HT1080 (cell line): ENCODE data around the gene CDCP1. TPM values are rescaled to one million over a fixed set of nuclear protein-coding genes. Genes with fewer than 3 reads are reported as not detected.
"Not testable (repeated sequence)": the region's sequence is repeated elsewhere in the genome, so short reads cannot be mapped to it uniquely, and the experiment has no call there.

Experiments
- DNase-seq: peaks from one replicate; pipeline ENCODE4 v3.0.0-alpha.2; 2015; ENCODE audit warnings: low read depth
- total RNA-seq: library from RNA; depleted of rRNA; stranded (reverse); fragments of >200 nt; shearing (Covaris generic); gene quantifications from 2 replicates; pipeline ENCODE4 v1.2.3, GENCODE V29; 2014

CDCP1 gene
- total RNA-seq, 1 experiment from 2014 or later, result 23.8 TPM

DNA sequence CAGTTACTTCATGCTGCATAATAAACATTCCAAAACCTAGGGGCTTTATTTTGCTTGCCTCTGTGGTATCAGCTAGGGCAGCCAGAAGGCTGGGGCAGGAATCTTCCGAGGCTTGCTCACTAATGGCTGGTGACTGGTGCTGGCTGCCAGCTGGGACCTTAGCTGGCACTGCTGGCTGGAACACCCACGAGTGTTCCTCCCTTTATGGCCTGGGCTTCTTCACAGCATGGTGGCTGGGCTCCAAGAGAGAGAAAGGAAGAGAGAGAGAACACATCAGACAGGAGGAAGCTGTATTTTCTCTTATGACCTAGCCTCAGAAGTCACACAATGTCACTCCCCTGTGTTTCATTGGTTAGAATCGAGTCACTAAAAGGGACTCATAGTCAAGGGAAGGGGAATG, 23.9 kb upstream of the CDCP1 start:
- no peak for DNase-seq

DNA sequence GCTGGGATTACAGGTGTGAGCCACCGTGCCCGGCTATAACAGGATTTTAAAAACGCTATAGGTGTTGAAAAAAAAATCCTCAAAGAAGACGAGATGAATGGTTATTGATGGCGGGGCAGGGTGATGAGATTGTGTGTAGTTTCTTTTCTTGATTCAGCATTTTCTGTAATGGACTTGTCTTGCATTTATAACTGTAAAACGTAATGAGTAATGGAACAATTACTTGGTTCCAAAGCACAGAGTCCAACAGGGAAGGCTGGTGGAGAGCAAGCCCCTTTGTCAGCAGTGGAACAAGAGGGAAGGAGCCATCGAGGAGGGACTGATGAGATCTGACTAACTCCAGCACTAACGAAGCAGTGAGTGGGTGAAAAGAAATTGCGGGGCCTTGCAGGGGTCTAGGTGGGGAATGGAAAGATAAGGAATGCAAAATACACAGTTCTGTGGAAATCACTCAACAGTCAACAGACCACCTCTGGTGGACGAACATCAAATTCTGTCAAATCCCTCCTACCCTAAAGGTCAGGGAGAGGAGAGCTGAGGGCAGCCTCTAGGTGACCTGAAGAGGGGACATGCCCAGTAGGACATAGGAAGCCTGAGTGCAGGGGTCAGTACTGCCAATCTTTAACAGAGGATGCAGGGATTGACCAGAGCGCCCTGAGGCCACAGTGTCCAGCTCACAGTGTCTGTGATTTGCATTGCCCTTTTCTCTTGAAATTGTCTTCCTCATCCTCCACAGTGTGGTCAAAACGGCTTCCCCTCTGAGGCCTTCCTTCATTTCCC, 23.1 kb upstream of the CDCP1 start:
- DNase-seq, result no peak

DNA sequence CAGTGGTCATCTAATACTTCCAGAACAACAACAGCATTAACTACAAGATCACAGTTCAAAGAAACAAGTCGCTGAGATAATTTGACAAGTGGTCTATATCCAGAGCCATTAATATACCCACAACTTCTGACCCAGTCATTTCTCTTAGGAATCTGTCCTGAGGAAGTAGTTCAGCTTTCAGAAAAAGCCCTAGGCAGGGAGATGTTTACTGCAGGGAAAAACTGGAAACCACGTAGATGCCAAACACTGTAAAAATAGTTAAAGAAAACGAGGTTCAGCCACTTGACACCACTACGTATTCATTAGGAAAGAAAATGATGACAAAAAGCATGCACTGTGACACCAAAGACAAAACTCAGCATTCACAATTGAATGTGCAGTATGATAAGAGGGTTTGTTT, 22.3 kb upstream of the CDCP1 start:
- no peak for DNase-seq

DNA sequence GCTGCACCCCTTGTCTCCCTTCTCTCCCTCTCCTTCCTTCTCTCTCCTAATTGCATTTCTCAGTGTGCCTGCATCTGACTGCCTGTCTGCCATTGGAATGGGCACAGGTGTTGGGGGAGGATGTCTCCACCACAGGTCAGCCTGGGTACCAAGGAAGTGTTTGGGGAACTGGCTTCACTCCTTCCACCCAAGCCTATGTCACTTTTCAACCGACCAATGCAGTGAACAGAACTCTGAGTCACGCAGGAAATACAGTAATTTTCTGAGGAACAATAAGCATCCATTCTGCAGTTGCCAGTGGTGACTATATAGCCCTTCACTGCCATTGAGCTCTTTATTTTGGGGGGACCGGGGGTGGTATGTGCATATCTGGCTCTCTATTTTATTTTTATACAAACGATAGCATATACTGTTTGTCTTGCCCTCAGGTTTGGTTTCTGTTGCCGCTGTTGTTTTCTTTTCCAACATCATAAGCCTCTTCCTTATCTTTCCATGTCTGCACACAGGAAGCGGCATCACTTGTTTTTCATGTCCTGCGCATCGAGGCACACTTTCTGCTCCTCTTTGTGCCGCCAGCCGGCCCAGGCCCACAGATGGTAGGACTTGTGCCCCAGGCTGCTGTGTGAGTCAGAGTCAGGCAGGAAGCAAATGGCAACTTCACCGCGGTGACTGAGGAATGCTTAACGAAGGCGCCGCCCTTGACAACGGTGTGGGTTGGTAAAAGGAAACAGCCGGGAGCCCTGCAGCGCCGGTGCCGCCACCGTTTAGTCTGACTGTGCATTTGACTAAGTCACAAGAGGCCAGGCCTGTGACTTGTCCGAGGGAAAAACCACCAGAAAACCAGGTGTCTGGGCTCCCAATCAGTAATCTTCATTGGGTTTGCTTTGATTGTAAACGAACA, 21.1 kb upstream of the CDCP1 start:
- peak; percentile 99 for DNase-seq

DNA sequence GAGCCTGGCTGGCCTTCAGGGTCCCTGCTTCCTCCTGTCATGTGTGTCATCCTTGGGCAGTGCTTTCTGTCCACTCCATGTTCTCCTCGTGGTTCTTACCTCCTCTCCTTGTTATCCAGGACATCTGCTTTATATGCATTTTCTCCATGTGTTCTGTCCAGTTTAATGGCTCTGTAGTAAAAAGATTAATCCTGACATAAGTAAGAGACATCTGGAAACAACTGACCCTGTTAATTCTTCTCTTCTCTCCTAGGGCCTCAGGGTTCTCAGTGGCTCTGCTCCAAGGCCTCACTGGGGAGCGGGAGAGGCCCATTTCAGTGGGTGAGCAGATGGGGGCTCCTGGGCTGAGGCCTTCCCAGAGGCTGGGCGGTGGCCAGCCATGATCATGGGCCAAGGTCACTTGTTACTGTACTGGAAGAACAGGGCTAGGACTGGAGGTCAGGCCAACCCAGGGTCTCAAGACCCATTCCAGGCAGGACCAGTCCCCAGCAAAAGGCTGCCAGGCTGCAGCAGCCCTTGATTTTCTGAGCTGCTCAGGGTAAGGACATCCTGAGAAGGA, 20.2 kb upstream of the CDCP1 start:
- no peak for DNase-seq

GRCh38 chr3:45165497-45166283, 19.5 kb upstream of the CDCP1 start:
- DNase-seq, result peak; percentile 73

DNA sequence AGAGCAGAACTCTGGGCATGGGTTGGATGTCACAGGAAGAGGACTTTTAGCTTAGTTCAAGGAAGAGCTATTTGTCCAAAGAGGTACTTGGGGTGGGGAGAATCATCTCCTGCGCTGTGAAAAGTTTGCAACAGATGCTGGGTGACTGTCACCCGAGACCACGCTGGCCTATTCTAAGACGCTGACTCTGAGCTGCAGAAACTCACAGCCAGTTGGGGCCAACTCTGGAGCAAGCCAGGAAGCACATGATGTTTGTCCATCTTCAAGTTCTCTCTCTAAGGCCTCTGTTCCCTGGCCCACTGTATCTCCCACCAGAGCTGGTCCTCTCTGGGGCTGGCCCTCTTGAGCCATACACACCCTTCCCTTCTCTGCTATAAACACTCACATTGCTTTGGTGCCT, 17.9 kb upstream of the CDCP1 start:
- DNase-seq, result no peak

- no peak for DNase-seq
Observed at GRCh38 chr3:45163481-45163880, 17.3 kb upstream of the CDCP1 start.

GRCh38 chr3:45154641-45155147, 8.5 kb upstream of the CDCP1 start:
- DNase-seq, result peak; percentile 83

DNA sequence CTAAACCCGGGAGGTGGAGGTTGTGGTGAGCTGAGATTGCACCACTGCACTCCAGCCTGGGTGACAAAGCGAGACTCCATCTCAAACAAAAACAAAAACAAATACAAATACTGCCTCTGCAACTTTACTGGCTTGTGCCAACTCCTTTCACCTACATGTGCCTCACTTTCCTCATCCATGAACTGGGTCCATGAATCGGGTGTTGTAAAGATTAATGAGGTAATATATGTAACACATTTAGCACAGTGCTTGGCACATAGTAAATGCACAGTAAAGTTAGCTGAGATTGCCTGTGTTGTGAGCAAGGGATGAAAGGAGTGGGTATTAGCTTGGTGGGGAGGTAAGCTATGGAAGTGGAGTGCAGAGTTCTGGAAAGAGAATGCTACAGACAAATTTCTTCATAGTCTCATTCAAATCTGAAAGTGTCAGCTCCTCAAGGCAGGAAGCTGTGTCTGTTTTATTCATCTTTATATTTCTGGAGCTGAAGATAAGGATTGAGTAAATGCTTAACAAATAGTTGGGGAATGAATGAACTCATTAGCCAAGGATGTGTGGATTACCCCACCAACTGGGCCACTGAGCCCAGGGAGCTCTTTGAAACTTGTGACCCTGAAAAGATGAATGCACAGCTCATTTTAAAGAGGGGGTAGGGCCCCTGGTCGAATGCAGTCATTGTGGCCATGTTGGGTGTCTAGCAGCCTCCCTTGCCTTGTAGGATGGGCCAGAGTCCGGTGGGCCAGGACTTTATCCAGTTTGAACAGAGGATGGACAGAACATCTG, 7.7 kb upstream of the CDCP1 start:
- DNase-seq, result peak; percentile 48

- DNase-seq, result no peak
Observed at GRCh38 chr3:45152307-45152706, 6.1 kb upstream of the CDCP1 start.

- no peak for DNase-seq
Observed at GRCh38 chr3:45151100-45151499, 4.9 kb upstream of the CDCP1 start.

- no peak for DNase-seq
Observed at GRCh38 chr3:45148921-45149320, 2.7 kb upstream of the CDCP1 start.

DNA sequence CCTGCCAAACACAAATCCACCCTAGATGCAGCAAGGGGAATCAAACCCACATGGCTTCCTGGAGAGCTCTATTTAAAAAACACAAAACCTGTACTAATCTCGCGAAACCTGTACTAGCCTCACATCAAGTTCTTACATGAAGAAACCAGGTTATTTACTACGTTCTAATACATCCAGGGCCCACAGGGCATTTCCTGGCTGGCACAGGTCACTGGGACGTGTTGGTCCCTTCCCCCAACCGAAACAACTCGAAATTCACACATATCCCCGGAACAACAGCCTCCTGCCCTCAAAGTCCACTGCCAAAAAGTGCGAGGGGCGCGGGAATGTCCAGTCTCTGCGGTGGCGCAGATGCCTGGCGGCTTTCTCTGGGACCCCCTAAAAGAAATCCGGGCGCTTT, 955 bp downstream of the CDCP1 start:
- no peak for DNase-seq

GRCh38 chr3:45143673-45144671, 2.2 kb downstream of the CDCP1 start:
- DNase-seq, result peak; percentile 37

DNA sequence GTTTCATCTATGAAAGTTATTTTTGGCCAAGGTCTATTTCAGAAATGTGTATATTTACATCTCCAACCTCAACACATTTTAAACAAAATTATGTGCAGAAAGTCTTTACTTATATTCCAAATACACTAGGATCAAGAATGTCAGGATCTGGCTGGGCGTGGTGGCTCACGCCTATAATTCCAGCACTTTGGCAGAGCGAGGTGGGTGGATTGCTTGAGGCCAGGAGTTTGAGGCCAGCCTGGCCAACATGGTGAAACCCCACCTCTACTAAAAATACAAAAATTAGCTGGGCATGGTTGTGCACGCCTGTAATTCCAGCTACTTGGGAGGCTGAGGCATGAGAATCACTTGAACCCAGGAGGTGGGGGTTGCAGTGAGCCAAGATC, 5.4 kb downstream of the CDCP1 start:
- not testable (repeated sequence) for DNase-seq

DNA sequence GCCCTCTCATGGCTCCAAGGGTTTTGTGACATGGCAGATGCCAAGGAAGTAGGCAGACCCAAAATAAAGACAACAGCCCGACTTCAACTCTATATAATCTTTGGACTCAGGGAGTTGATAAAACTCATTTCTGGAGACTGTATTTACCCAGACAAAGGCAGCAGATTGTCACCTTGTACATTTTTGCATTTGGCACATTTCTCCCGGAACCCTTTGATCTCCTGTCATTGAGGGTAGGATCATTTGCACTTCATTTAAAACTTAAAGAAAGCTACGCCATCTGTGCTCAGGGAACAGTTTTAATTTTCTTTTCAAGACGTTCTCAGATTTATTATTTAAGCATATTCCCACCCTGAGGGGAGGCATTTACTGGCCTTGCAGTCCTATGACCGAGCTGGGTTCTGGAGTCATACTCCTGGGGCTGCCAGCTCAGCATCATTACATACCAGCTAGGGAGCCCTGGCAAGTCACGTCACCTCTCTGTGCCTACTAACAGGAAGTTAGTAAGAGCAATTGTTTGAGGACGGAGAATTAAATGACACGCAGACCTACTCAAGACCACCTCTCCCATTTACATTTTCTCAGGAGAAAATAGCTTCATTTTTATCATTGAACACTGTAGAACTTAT, 5.9 kb downstream of the CDCP1 start:
- DNase-seq, result peak; percentile 76

GRCh38 chr3:45139372-45140140, 6.6 kb downstream of the CDCP1 start:
- DNase-seq, result no peak
